Eye (tissue), 1 donor: Measurements from ENCODE around the gene WBP1L.
A peak's percentile ranks its signal among the peaks of the same experiment; 100 is the strongest.
"Not testable (repeated sequence)": the region's sequence is repeated elsewhere in the genome, so short reads cannot be mapped to it uniquely, and the experiment has no call there.

Source experiments
- DNase-seq: peaks from one replicate; pipeline ENCODE4 v3.0.0-alpha.2; 2015

The WBP1L gene

DNA sequence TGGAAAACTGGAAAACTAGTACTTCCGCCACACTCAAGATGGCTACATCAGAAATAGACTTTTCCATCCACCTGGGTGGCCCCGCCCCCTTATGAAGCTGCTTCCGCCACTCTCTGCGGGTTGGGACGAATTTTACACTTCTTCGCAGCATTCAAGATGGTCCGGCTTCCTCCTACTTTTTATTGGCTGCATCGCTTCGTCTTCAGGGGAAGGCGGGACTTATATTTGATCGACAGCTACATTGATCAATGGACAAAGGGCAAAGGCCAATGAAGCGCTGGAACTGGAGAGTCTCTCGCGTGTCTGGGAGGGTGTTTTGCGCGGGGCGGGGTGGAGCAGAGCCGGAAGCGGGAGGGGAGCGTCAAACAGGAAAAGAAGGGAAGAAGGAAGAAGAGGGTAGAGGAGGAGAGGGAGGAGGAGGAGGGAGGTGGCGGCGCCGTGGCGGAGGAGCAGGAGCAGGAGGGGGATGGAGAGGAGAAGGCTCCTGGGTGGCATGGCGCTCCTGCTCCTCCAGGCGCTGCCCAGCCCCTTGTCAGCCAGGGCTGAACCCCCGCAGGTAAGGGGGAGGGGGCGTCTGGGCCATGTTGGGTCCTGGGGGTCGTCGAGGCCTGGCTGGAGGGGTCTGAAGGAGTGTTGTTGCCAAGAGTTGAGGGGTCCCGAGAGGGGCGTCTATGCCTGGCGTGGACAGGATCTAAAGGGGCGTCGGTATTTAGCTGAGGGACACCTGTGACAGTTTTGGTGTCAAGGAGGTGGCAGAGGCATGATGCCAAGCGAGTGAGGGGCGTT lies at the start of gene WBP1L:
WBP1L (plus strand) TSS at position 361 of the 786 bp plus-strand sequence; CDS start at position 467, 106 bp downstream.
- DNase-seq = peak; percentile 100

- DNase-seq = not testable (repeated sequence)
Observed at GRCh38 chr10:102695401-102695800, 48.3 kb upstream of the WBP1L start.

DNA sequence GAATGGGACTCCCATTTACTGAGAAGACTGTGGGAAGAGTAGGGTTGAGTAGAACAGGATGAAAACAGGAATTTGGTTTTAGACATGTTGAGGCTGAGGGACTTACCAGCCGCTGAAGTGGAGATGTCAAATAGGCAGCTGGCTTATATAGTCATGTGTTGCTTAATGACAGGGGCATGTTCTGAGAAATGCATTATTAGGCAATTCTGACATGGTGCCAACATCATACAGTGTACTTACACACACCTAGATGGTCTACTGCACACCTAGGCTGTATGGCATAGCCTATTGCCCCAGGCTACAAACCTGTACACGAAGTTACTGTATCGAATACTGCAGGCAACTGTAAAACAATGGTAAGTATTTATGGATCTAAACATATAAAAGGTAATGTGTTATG lies 47.0 kb upstream of the WBP1L start:
- DNase-seq = no peak

- no peak for DNase-seq
Observed at GRCh38 chr10:102698894-102699293, 44.9 kb upstream of the WBP1L start.

GRCh38 chr10:102701272-102701671 lies 42.5 kb upstream of the WBP1L start:
- no peak for DNase-seq

GRCh38 chr10:102701796-102702195 lies 42.0 kb upstream of the WBP1L start:
- no peak for DNase-seq

DNA sequence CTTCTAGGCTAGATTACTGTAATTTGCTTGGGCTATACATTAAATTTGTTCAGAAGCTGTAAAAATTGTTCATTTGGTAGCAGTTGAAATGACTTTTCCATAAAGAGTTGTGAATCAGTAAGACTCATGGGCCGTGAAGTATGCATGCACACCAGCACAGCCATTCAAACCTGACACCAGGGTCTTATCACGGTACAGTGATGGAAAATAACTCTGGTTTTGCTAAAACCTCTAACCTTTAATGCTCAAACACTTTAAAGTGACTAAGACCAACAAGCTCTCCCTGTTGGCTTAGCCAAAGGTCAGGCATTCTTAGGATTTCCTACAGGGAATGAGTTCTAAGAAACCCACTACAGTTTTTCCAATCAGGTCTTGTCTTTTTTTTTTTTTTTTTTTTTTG lies 41.0 kb upstream of the WBP1L start:
- no peak for DNase-seq

- no peak for DNase-seq
Observed at GRCh38 chr10:102704915-102705314, 38.8 kb upstream of the WBP1L start.

GRCh38 chr10:102705531-102705930 lies 38.2 kb upstream of the WBP1L start:
- DNase-seq = no peak

DNA sequence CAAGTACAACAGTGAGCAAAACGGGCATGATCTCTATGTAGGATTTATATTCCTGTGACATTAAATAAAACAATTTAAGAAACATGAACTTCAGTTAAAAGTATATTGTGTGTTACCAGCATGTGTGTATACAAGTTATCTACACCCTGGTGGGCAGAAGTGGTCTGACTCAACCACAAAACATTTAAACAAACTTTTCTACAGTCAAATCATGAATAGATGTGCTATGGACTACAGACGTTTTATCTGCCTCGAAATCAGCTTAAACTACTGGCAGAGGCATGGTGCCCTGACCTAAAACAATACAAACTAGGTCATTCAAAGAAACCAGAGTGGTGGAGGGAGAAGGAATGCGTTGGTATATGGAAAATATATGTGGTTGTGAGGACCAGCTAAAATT lies 33.1 kb upstream of the WBP1L start:
- no peak for DNase-seq

- no peak for DNase-seq
Observed at GRCh38 chr10:102712089-102712488, 31.7 kb upstream of the WBP1L start.

DNA sequence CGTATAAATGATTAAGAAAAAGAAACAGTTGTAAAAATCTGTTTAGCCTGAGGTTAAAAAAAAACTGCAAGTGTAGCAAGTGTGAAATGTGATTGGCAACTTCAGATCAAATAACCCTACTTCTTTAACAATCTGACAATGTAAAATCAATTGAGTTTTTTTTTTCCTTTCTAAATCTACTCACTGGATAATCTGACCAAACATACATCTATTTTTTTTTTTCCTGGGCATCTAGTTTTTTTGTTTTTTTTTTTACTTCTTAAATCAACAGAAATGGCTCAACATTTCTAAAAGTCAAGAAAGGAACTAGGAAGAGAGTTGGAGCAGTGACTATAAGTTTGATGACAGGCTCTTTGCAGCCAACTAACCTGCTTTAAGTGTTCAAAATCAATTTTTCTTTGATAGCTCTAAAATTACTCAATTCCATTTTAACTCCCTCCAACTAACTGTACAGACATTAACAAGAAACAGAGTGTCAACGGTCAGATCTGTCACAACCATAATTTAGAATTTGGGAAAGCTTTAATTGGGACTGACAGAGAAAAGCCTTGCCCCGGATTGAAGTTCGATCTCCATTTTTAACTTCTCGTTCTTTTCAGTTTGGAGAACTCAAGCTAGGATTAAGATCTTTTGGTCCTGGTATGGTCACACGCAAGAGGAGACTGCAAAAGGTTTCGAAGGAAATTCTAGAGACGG lies 30.8 kb upstream of the WBP1L start:
- peak; percentile 80 for DNase-seq

- DNase-seq = no peak
Observed at GRCh38 chr10:102713539-102713813, 30.3 kb upstream of the WBP1L start.

DNA sequence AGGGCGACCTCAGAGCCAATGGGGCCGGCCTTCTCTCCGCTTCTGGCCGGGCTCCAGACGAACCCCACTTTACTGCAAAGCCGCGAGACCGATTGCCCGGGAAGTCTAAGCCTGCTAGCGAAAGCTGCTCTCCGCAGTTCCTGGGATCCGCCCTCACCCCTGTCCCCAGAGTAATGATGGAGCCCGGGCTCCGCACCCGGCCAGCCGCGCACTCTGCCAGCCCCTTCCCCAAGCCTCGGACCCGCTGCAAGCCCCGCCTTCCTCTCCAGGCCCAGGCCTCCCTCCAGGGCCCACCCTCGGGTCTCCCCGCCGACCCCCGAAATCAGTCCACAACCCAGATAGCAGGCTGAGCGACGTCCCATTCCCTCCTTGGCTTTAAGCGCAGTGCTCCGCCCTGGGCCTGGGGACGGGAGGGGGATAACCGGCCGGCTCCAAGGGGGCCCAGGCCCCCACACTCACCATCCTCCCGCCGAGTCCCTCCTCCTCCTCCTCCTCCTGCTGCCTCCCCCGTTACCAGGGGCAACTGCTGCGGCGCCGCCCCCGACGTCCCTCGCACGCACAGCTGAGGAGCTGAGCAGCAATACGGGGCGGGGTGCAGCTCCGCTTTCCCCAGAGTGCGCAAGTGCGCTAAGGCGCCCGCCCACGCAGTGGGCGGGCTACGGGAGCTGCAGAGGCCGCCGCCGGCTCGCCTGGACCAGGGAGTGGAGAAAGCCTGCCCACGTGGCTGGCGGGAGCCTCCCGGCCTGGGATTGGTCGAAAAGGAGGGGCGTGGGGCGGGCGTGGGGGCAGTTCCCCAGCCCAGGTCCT lies 29.7 kb upstream of the WBP1L start, which contains the start of gene ARL3:
ARL3 (minus strand) TSS at position 584 of the 807 bp plus-strand sequence; CDS start at position 462, 122 bp downstream.
- peak; percentile 98 for DNase-seq

GRCh38 chr10:102714621-102715455 lies 28.9 kb upstream of the WBP1L start, which contains the start of gene SFXN2:
Gene SFXN2, plus strand, starts transcription at chr10:102714636. Its CDS starts 12,001 bp downstream, at chr10:102726637.
- DNase-seq = no peak

DNA sequence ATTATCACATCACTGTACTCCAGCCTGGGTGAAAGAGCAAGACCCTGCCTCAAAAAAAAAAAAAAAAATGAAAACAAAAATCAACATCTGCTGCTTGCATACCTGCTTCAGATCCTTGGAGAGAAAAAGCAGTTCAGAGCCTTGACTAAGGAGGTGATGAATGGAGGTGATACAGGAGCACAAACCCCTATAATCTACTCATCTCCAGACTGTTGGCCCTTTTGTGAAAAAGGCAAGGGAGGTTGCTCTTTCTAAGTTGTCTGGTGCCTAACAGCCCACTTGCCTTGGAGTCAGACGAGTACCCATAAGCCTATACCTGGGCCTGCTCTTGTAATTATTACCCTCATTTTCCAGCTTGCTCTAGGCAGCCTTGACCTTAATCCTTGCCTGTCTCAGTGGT lies 27.9 kb upstream of the WBP1L start:
- no peak for DNase-seq

DNA sequence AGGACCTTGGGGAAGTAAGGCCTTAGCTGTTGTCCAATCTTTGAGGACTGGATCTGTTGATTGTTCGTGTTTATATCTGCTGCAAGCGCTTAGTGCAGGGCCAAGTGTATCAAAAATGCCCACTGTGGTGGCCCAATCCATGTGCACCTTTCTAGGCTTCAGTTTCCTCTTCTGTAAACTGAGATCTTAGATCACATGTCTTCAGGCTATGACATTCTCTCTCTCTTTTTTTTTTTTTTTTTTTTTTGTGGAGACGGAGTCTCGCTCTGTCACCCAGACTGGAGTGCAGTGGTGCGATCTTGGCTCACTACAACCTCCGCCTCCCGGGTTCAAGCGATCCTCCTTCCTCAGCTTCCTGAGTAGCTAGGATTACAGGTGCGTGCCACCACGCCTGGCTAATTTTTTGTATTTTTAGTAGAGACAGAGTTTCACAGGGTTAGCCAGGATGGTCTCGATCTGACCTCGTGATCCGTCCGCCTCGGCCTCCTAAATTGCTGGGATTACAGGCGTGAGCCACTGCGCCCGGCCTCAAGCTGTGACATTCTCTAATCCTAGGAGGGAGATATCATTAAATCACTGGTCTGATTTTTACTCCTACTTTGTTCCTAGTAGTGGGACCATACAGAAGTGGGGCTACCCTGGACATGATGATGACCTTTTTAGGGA lies 26.7 kb upstream of the WBP1L start:
- not testable (repeated sequence) for DNase-seq

- peak; percentile 51 for DNase-seq
Observed at GRCh38 chr10:102718220-102718619, 25.5 kb upstream of the WBP1L start.

- DNase-seq = no peak
Observed at GRCh38 chr10:102720337-102720736, 23.4 kb upstream of the WBP1L start.

GRCh38 chr10:102720775-102721301 lies 22.9 kb upstream of the WBP1L start:
- DNase-seq = no peak

DNA sequence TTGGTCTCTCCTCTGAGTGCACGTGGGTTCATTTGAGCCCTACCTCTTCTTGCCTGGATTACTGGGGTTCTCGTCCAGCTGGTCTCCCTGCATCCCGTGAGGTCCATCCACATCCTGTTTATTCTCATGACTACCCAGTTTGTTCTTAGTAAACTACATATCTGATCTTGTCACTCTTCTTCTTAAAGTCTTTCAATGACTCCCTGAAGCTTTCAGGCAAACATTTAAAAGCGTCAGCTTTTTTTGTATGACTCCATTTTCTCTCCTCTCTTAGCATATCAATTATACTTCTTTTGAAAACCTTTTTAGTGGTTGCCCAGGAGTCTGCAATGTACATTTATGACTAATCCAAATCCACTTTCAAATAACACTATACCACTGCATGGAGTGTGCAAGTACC lies 21.8 kb upstream of the WBP1L start:
- no peak for DNase-seq

- no peak for DNase-seq
Observed at GRCh38 chr10:102723989-102724388, 19.8 kb upstream of the WBP1L start.
